Kidney (tissue), 14 donors: ENCODE results near the gene OGFR. TPM values are rescaled to one million over a fixed set of nuclear protein-coding genes. Genes with fewer than 3 reads are reported as not detected.

Source experiments
- DNase-seq, 5 donors: peaks; one replicate each; pipeline ENCODE4 v3.0.0-alpha.2; 2013 to 2020
- FAIRE-seq: peaks from 2 replicates; lab custom pipeline; 2012; peaks lifted over from hg19 to GRCh38; lab: Jason Lieb, UNC
- H3K27ac ChIP-seq, 2 donors: one replicate each; pipeline ENCODE4 v1.7.0; 2013; ENCODE audit warnings: low read depth in 2 of 2, low read length in 2 of 2, inconsistent platforms in 1 of 2
- H3K27me3 ChIP-seq: one replicate; pipeline ENCODE4 v1.7.1; 2013; ENCODE audit warnings: low read length, inconsistent platforms; ENCODE audit not compliant: control insufficient read depth, insufficient read depth
- H3K36me3 ChIP-seq, 3 donors: one replicate each; pipeline versions ENCODE4 v1.7.0 to v1.7.1; 2013; ENCODE audit warnings: low read length in 3 of 3, control low read depth in 1 of 3, inconsistent platforms in 1 of 3; ENCODE audit not compliant: insufficient read depth in 3 of 3, control insufficient read depth in 2 of 3
- H3K4me1 ChIP-seq, 3 donors: one replicate each; pipeline versions ENCODE4 v1.7.0 to v1.7.1; 2013; ENCODE audit warnings: low read length in 3 of 3, inconsistent platforms in 1 of 3, low read depth in 1 of 3; ENCODE audit not compliant: control insufficient read depth in 2 of 3, insufficient read depth in 2 of 3
- H3K4me3 ChIP-seq, 3 donors: one replicate each; pipeline versions ENCODE4 v1.7.0 to v1.8.1; 2013; ENCODE audit warnings: low read length in 3 of 3, control low read depth in 1 of 3, inconsistent platforms in 1 of 3
- H3K9ac ChIP-seq, 3 donors: one replicate each; pipeline versions ENCODE4 v1.7.0 to v1.7.1; 2013; ENCODE audit warnings: low read length in 3 of 3, control low read depth in 1 of 3, inconsistent platforms in 1 of 3
- H3K9me3 ChIP-seq, 3 donors: one replicate each; pipeline versions ENCODE4 v1.7.0 to v1.7.1; 2013; ENCODE audit warnings: low read length in 3 of 3, control low read depth in 1 of 3, inconsistent platforms in 1 of 3; ENCODE audit not compliant: control insufficient read depth in 2 of 3, insufficient read depth in 1 of 3
- CTCF ChIP-seq: IDR thresholded peaks from 3 replicates; pipeline ENCODE4 v1.5.1; 2012; ENCODE audit warnings: mild to moderate bottlenecking, moderate library complexity, borderline replicate concordance; ENCODE audit not compliant: insufficient read depth; ENCODE audit errors: extremely low read depth
- intact Hi-C: fragments of 100-400 bp; cut with DNase I; formaldehyde crosslinking; loops from one replicate; pipeline ENCODE4 v1.11.1; 2022
- polyA plus RNA-seq: library from polyadenylated mRNA; stranded (reverse); fragments of 350-450 nt; fragmentation: Illumina TruSeq; extraction: RNeasy Lipid Tissue Mini Kit (QIAGEN cat#74804); gene quantifications from one replicate; pipeline ENCODE4 v1.2.3, GENCODE V29; 2014; ENCODE audit warnings: low read depth, low replicate concordance; ENCODE audit not compliant: insufficient read depth
- total RNA-seq: library from RNA; stranded (reverse); fragmentation: NEBNext Ultra II Directional; extraction: Animal tissue kit (Norgen Biotek cat#: 25700); gene quantifications from one replicate; pipeline ENCODE4 v1.2.1, GENCODE V29; 2021
- donor health status: control.
- donor health status: control.
- donor health status: control.
- donor health status: control.
- donor health status: control.
- donor health status: DM: yes; HTN: yes; CAD: no.
- donor health status: Normal renal cell carcinoma (clear cell type).

Gene OGFR
- total and polyA plus RNA-seq, 2 donors from 2014 or later: 33.7 to 46.8 TPM

DNA sequence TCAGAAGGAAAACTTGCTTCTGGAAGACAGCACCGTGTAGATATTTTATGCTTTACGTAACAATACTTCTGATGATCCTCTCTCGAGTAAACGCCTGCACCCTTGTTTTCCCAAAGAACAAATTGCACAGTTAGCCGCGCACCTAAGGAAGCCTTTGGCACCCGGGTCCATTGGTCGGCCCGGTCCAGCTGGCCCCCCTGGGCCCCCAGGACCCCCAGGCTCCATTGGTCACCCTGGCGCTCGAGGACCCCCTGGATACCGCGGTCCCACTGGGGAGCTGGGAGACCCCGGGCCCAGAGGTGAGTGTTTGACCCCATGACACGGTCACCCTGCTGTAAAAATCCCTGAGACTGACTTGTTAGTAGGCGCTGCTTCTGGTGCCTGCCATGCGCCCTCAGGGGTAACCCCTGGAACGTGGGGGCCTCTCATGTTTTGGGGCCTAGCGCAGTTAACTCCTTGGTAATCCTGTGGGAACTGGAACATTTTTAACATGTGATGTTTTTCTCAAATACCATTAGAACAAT, 32.4 kb downstream of the OGFR start:
- Histone ChIP-seq H3K9me3 (no peaks in the 10 kb centered on the region), H3K27ac (no peak overlapping the region), H3K9ac (no peak overlapping the region), H3K36me3 (no peaks in the 10 kb centered on the region), H3K27me3 (no peaks in the 10 kb centered on the region), H3K4me3 (no peak overlapping the region), H3K4me1 (peaks cover 0 to 11% (median 2%) of the 10 kb centered on the region in 3 donors)
- DNase-seq: peak in 1 of 5 donors; percentile 68
- intact Hi-C loops: no loop called here
- FAIRE-seq: no peak
- TF ChIP-seq CTCF: no peak

- FAIRE-seq (no peak), DNase-seq (no peak)
- Histone ChIP-seq H3K4me3 (no peak overlapping the region), H3K9ac (no peak overlapping the region), H3K27ac (no peak overlapping the region), H3K4me1 (peaks cover 0 to 5% (median 2%) of the 10 kb centered on the region in 3 donors), H3K36me3 (no peaks in the 10 kb centered on the region), H3K27me3 (no peaks in the 10 kb centered on the region), H3K9me3 (no peaks in the 10 kb centered on the region)
- TF ChIP-seq CTCF: no peak
- intact Hi-C loops: no loop called here
These were observed 33.1 kb downstream of the OGFR start for GRCh38 chr20:62837790-62838127.

DNA sequence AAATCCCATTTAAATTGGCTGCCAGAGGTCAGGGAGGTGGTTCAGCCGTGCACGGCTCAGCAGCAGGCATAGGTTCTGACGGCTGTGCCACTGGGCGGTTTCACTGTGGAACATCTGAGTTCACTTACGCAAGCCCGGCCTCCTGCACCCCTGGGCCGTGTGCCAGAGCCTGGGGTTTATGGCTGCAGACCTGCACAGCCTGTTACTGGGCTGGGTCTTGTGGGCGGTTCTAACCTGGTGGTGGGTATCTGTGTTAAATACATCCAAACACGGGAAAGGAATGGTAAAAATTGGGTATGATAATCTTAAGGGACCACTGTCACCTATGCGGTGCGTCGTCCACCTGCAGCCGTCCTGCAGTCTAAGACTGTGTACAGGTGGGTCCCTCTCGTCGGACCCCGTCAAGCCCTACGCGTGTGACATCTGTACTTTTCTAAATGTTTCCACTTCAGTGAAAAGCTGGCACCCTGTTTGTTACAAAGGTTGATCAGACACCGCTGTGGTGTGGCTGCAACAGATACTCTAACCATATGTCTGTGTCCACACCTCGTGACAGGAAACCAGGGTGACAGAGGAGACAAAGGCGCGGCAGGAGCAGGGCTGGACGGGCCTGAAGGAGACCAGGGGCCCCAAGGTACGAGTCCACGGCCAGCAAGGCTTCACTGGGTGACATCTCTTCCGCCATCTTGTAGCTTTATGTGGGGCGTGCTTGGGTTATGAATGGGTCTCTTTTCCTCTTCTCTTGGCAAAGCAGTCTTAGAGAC, 33.7 kb downstream of the OGFR start:
- Histone ChIP-seq H3K27ac (no peak overlapping the region), H3K36me3 (no peaks in the 10 kb centered on the region), H3K9ac (no peak overlapping the region), H3K27me3 (no peaks in the 10 kb centered on the region), H3K4me1 (peaks cover 0 to 3% (median 2%) of the 10 kb centered on the region in 3 donors), H3K9me3 (no peaks in the 10 kb centered on the region), H3K4me3 (no peak overlapping the region)
- intact Hi-C loops: no loop called here
- no peak for FAIRE-seq
- no peak for TF ChIP-seq CTCF
- DNase-seq: peak in 1 of 5 donors; percentile 91
